Liver (tissue), 10 donors: ENCODE results near the gene ABCA3. TPM values are rescaled to one million over a fixed set of nuclear protein-coding genes. Genes with fewer than 3 reads are reported as not detected.

Experiments
- DNase-seq: peaks from one replicate; pipeline ENCODE4 v3.0.0-alpha.2; 2017; ENCODE audit warnings: low spot score
- H3K27ac ChIP-seq, 2 donors: one replicate each; pipeline ENCODE4 v1.7.0; 2013; ENCODE audit warnings: inconsistent platforms in 2 of 2, low read length in 2 of 2, control low read depth in 1 of 2, low read depth in 1 of 2, mild to moderate bottlenecking in 1 of 2
- H3K27me3 ChIP-seq, 4 donors: one replicate each; pipeline versions ENCODE4 v1.6.1 to v1.7.0; 2013; ENCODE audit warnings: low read length in 3 of 4, inconsistent platforms in 1 of 4, mild to moderate bottlenecking in 1 of 4, moderate library complexity in 1 of 4; ENCODE audit not compliant: control insufficient read depth in 4 of 4, insufficient read depth in 4 of 4
- H3K36me3 ChIP-seq, 4 donors: one replicate each; pipeline versions ENCODE4 v1.6.1 to v1.7.0; 2013; ENCODE audit warnings: low read length in 3 of 4, mild to moderate bottlenecking in 3 of 4, low read depth in 1 of 4, moderate library complexity in 1 of 4; ENCODE audit not compliant: control insufficient read depth in 4 of 4, insufficient read depth in 3 of 4
- H3K4me1 ChIP-seq, 4 donors: one replicate each; pipeline versions ENCODE4 v1.6.1 to v1.7.0; 2013; ENCODE audit warnings: low read length in 3 of 4, mild to moderate bottlenecking in 3 of 4, moderate library complexity in 1 of 4; ENCODE audit not compliant: control insufficient read depth in 4 of 4, insufficient read depth in 4 of 4
- H3K4me3 ChIP-seq, 3 donors: one replicate each; pipeline versions ENCODE4 v1.6.1 to v1.7.0; 2013; ENCODE audit warnings: low read length in 3 of 3, control low read depth in 1 of 3, low read depth in 1 of 3, mild to moderate bottlenecking in 1 of 3
- H3K9ac ChIP-seq, 2 donors: one replicate each; pipeline ENCODE4 v1.7.0; 2013; ENCODE audit warnings: low read length in 2 of 2, mild to moderate bottlenecking in 2 of 2, moderate library complexity in 2 of 2, control low read depth in 1 of 2, low read depth in 1 of 2
- H3K9me3 ChIP-seq, 4 donors: one replicate each; pipeline versions ENCODE4 v1.6.1 to v1.7.0; 2013; ENCODE audit warnings: low read length in 3 of 4; ENCODE audit not compliant: control insufficient read depth in 4 of 4
- EGR1 ChIP-seq, 2 donors: IDR thresholded peaks; 2 replicates each; pipeline ENCODE4 v1.6.1; 2016 to 2018; ENCODE audit warnings: antibody characterized with exemption in 2 of 2, low read depth in 2 of 2
- FOXA1 ChIP-seq: IDR thresholded peaks from 2 replicates; pipeline ENCODE4 v1.6.1; 2016; ENCODE audit warnings: antibody characterized with exemption
- FOXA2 ChIP-seq: IDR thresholded peaks from 2 replicates; pipeline ENCODE4 v1.6.1; 2016; ENCODE audit warnings: antibody characterized with exemption
- HNF4A ChIP-seq, 2 donors: conservative IDR thresholded peaks; 2 replicates each; pipeline ENCODE4 v1.6.1; 2016; ENCODE audit warnings: antibody characterized with exemption in 2 of 2, mild to moderate bottlenecking in 2 of 2
- JUND ChIP-seq, 2 donors: IDR thresholded peaks; 2 replicates each; pipeline ENCODE4 v1.6.1; 2016; ENCODE audit warnings: antibody characterized with exemption in 2 of 2
- NR2F2 ChIP-seq: IDR thresholded peaks from 2 replicates; pipeline ENCODE4 v1.6.1; 2016; ENCODE audit warnings: antibody characterized with exemption
- RXRA ChIP-seq, 2 donors: IDR thresholded peaks; 2 replicates each; pipeline ENCODE4 v1.6.1; 2017 to 2018; ENCODE audit warnings: antibody characterized with exemption in 2 of 2, mild to moderate bottlenecking in 1 of 2
- SP1 ChIP-seq: IDR thresholded peaks from 2 replicates; pipeline ENCODE4 v1.6.1; 2018; ENCODE audit warnings: antibody characterized with exemption, mild to moderate bottlenecking
- WGBS: extraction: QIAGEN DNeasy Blood & Tissue Kit; methylation state at CpG from one replicate; pipeline ENCODE4 v1.1.7; 2013; 5-methylcytosine and 5-hydroxymethylcytosine counted together
- polyA plus RNA-seq, 2 donors: library from polyadenylated mRNA; stranded (reverse) in 1 of 2; unstranded in 1 of 2; fragments of 200-250 nt in 1 of 2; fragments of >200 nt in 1 of 2; fragmentation: Nextera tagmentation in 1 of 2; extraction: Ambion mirVana in 1 of 2; gene quantifications; one replicate each; pipeline versions ENCODE4 v1.2.1 to v1.2.3, GENCODE V29; 2013 to 2015
- small RNA-seq: library from RNA; depleted of rRNA; stranded (forward); fragments of <200 nt; gene quantifications from one replicate; pipeline ENCODE3, GENCODE V24; 2014
- total RNA-seq, 2 donors: library from RNA; depleted of rRNA; stranded (reverse); fragments of >200 nt; gene quantifications; one replicate each; pipeline ENCODE4 v1.2.3, GENCODE V29; 2014
- donor health status: healthy.
- donor health status: healthy.
- donor health status: healthy.
- donor health status: healthy.
- donor health status: healthy.

Gene ABCA3
- total and polyA plus RNA-seq, 4 donors: 0.47 to 1.1 (median 0.77) TPM

- Histone ChIP-seq H3K36me3 (peaks cover 0 to 25% (median 11%) of the 10 kb centered on the region in 4 donors), H3K4me3 (no peak overlapping the region), H3K9me3 (no peaks in the 10 kb centered on the region), H3K27me3 (no peaks in the 10 kb centered on the region), H3K9ac (no peak overlapping the region), H3K27ac (peak overlapping the region in 1 of 2 donors; percentile 13), H3K4me1 (peaks cover 10 to 33% (median 27%) of the 10 kb centered on the region in 4 donors)
- WGBS: 33% methylated on average over 9 of the region's 9 CpGs
- no peak for DNase-seq
- TF ChIP-seq NR2F2: no peak
- TF ChIP-seq JUND (IDR thresholded peaks at IDR 0.05): no peak
- TF ChIP-seq FOXA1: peak; percentile 91
- peak; percentile 92 for TF ChIP-seq FOXA2
- peak; percentile 85 for TF ChIP-seq SP1
- no peak for TF ChIP-seq EGR1 (IDR thresholded peaks at IDR 0.05; ENCODE audit: low read depth in 2 of 2)
- peak; percentile 69 to 75 for TF ChIP-seq HNF4A (conservative IDR thresholded peaks at IDR 0.05)
- peak; percentile 92 to 94 for TF ChIP-seq RXRA (IDR thresholded peaks at IDR 0.05)
Observed at GRCh38 chr16:2226245-2226793, 114.2 kb downstream of the ABCA3 start.

Small RNAs within 50 kb of the gene (small RNA-seq; reads per million reads assigned to genes)
- gene MIR3677: not detected
- not detected for gene MIR4717

Other genes starting within 250 kb of the ABCA3 start
- 10 to 100 TPM; 30.6 to 58.4 TPM for gene PKD1, start 204.8 kb downstream of the ABCA3 start, total RNA-seq
- gene PKD1, start 204.8 kb downstream of the ABCA3 start, polyA plus RNA-seq: 10 to 100 TPM in 1 of 2 donors, 1 to 10 TPM in 1; 8.0 to 20.6 TPM
- 1 to 10 TPM; 1.9 to 3.9 TPM for gene RAB26, start 192.1 kb downstream of the ABCA3 start, total RNA-seq
- gene RAB26, start 192.1 kb downstream of the ABCA3 start, polyA plus RNA-seq: 1 to 10 TPM; 2.6 to 3.4 TPM
- 10 to 100 TPM; 33.2 to 34.8 TPM for gene TRAF7, start 184.9 kb downstream of the ABCA3 start, total RNA-seq
- 10 to 100 TPM; 14.7 to 36.6 TPM for gene TRAF7, start 184.9 kb downstream of the ABCA3 start, polyA plus RNA-seq
- under 1 TPM; under 0.01 to 0.09 TPM for gene CASKIN1, start 144.1 kb downstream of the ABCA3 start, total RNA-seq
- under 1 TPM in 1 of 2 donors, not detected in 1; 0.17 TPM for gene CASKIN1, start 144.1 kb downstream of the ABCA3 start, polyA plus RNA-seq
- gene MLST8, start 135.3 kb downstream of the ABCA3 start, total RNA-seq: 10 to 100 TPM; 11.1 to 14.4 TPM
- gene MLST8, start 135.3 kb downstream of the ABCA3 start, polyA plus RNA-seq: 10 to 100 TPM; 26.0 to 26.7 TPM
- gene BRICD5, start 129.9 kb downstream of the ABCA3 start, total RNA-seq: 1 to 10 TPM; 1.9 TPM
- under 1 TPM; 0.26 to 0.91 TPM for gene BRICD5, start 129.9 kb downstream of the ABCA3 start, polyA plus RNA-seq
- 1 to 10 TPM; 5.8 to 9.9 TPM for gene PGP, start 125.9 kb downstream of the ABCA3 start, total RNA-seq
- gene PGP, start 125.9 kb downstream of the ABCA3 start, polyA plus RNA-seq: 1 to 10 TPM; 3.4 to 6.8 TPM
- 10 to 100 TPM; 16.5 to 19.1 TPM for gene E4F1, start 117.1 kb downstream of the ABCA3 start, total RNA-seq
- 10 to 100 TPM in 1 of 2 donors, 1 to 10 TPM in 1; 4.4 to 11.0 TPM for gene E4F1, start 117.1 kb downstream of the ABCA3 start, polyA plus RNA-seq
- gene DNASE1L2, start 104.3 kb downstream of the ABCA3 start, total RNA-seq: under 1 TPM; 0.37 to 0.67 TPM
- gene DNASE1L2, start 104.3 kb downstream of the ABCA3 start, polyA plus RNA-seq: under 1 TPM; 0.13 to 0.20 TPM
- gene ECI1, start 89.1 kb downstream of the ABCA3 start, total RNA-seq: 10 to 100 TPM; 36.8 to 53.0 TPM
- 100 to 1,000 TPM; 106 to 107 TPM for gene ECI1, start 89.1 kb downstream of the ABCA3 start, polyA plus RNA-seq
- 10 to 100 TPM; 36.5 to 38.2 TPM for gene RNPS1, start 72.6 kb downstream of the ABCA3 start, total RNA-seq
- gene RNPS1, start 72.6 kb downstream of the ABCA3 start, polyA plus RNA-seq: 10 to 100 TPM; 31.3 to 36.9 TPM
- 10 to 100 TPM in 1 of 2 donors, 1 to 10 TPM in 1; 1.8 to 46.3 TPM for gene CCNF, start 88.7 kb upstream of the ABCA3 start, total RNA-seq
- 1 to 10 TPM in 1 of 2 donors, under 1 TPM in 1; 0.88 to 1.8 TPM for gene CCNF, start 88.7 kb upstream of the ABCA3 start, polyA plus RNA-seq
- gene TEDC2, start 119.4 kb upstream of the ABCA3 start, total RNA-seq: 1 to 10 TPM in 1 of 2 donors, under 1 TPM in 1; 0.84 to 6.7 TPM
- gene TEDC2, start 119.4 kb upstream of the ABCA3 start, polyA plus RNA-seq: 1 to 10 TPM in 1 of 2 donors, under 1 TPM in 1; 0.71 to 1.3 TPM
- 1 to 10 TPM in 1 of 2 donors, under 1 TPM in 1; 0.19 to 2.3 TPM for gene NTN3, start 130.6 kb upstream of the ABCA3 start, total RNA-seq
- under 1 TPM in 1 of 2 donors, not detected in 1; 0.28 TPM for gene NTN3, start 130.6 kb upstream of the ABCA3 start, polyA plus RNA-seq
- gene TBC1D24, start 134.4 kb upstream of the ABCA3 start, total RNA-seq: 10 to 100 TPM; 14.6 to 22.3 TPM
- 1 to 10 TPM; 8.4 TPM for gene TBC1D24, start 134.4 kb upstream of the ABCA3 start, polyA plus RNA-seq
- gene ATP6V0C, start 173.2 kb upstream of the ABCA3 start, total RNA-seq: 10 to 100 TPM; 17.6 to 27.3 TPM
- gene ATP6V0C, start 173.2 kb upstream of the ABCA3 start, polyA plus RNA-seq: 100 to 1,000 TPM in 1 of 2 donors, 10 to 100 TPM in 1; 93.8 to 132 TPM
- gene AMDHD2, start 179.6 kb upstream of the ABCA3 start, total RNA-seq: 10 to 100 TPM; 20.9 to 25.3 TPM
- 10 to 100 TPM in 1 of 2 donors, 1 to 10 TPM in 1; 7.5 to 10.4 TPM for gene AMDHD2, start 179.6 kb upstream of the ABCA3 start, polyA plus RNA-seq
- gene CEMP1, start 190.7 kb upstream of the ABCA3 start, total RNA-seq: under 1 TPM; 0.17 to 0.23 TPM
- gene CEMP1, start 190.7 kb upstream of the ABCA3 start, polyA plus RNA-seq: 1 to 10 TPM in 1 of 2 donors, under 1 TPM in 1; 0.06 to 1.6 TPM
- 10 to 100 TPM; 20.5 to 28.1 TPM for gene PDPK1, start 197.3 kb upstream of the ABCA3 start, total RNA-seq
- 10 to 100 TPM; 12.1 to 16.0 TPM for gene PDPK1, start 197.3 kb upstream of the ABCA3 start, polyA plus RNA-seq